H9 (cell line): ENCODE results near the gene ACP3. TPM values are rescaled to one million over a fixed set of nuclear protein-coding genes. Genes with fewer than 3 reads are reported as not detected.

Source experiments
- DNase-seq: peaks from one replicate; pipeline ENCODE4 v3.0.0-alpha.2; 2017
- H2AFZ ChIP-seq: one replicate; pipeline ENCODE4 v1.6.1; 2013; ENCODE audit warnings: mild to moderate bottlenecking, low read length, control low read depth, moderate library complexity
- H2AK5ac ChIP-seq: 2 replicates; pipeline ENCODE4 v1.6.1; 2013; ENCODE audit warnings: low read length, control low read depth, mixed read lengths; ENCODE audit not compliant: insufficient read length
- H2BK120ac ChIP-seq: one replicate; pipeline ENCODE4 v1.6.1; 2013; ENCODE audit warnings: low read depth, mild to moderate bottlenecking, low read length, control low read depth, inconsistent platforms; ENCODE audit not compliant: poor library complexity, severe bottlenecking
- H2BK12ac ChIP-seq: 2 replicates; pipeline ENCODE4 v1.6.1; 2013; ENCODE audit warnings: low read length, control low read depth, mixed read lengths, low read depth; ENCODE audit not compliant: insufficient read length
- H2BK15ac ChIP-seq: 2 replicates; pipeline ENCODE4 v1.6.1; 2013; ENCODE audit warnings: low read depth, low read length, control low read depth
- H2BK20ac ChIP-seq: one replicate; pipeline ENCODE4 v1.6.1; 2013; ENCODE audit warnings: low read depth, mild to moderate bottlenecking, low read length, control low read depth, inconsistent platforms; ENCODE audit not compliant: poor library complexity, severe bottlenecking
- H2BK5ac ChIP-seq: 2 replicates; pipeline ENCODE4 v1.6.1; 2013; ENCODE audit warnings: low read length, control low read depth, mixed read lengths; ENCODE audit not compliant: insufficient read length
- H3K14ac ChIP-seq: 2 replicates; pipeline ENCODE4 v1.6.1; 2013; ENCODE audit warnings: low read length, control low read depth; ENCODE audit not compliant: insufficient read depth
- H3K18ac ChIP-seq: 2 replicates; pipeline ENCODE4 v1.6.1; 2013; ENCODE audit warnings: low read depth, mild to moderate bottlenecking, mixed read lengths, low read length, control low read depth; ENCODE audit not compliant: insufficient read length
- H3K23ac ChIP-seq: 2 replicates; pipeline ENCODE4 v1.6.1; 2013; ENCODE audit warnings: low read length, control low read depth, mixed read lengths, low read depth; ENCODE audit not compliant: insufficient read length
- H3K23me2 ChIP-seq: 2 replicates; pipeline ENCODE4 v1.6.1; 2013; ENCODE audit warnings: low read depth, mild to moderate bottlenecking, mixed read lengths, low read length, control low read depth; ENCODE audit not compliant: insufficient read length, poor library complexity, severe bottlenecking
- H3K27ac ChIP-seq: 2 replicates; pipeline ENCODE4 v1.5.1; 2013; ENCODE audit warnings: low read length, control low read depth, mixed read lengths, low read depth; ENCODE audit not compliant: insufficient read length
- H3K27me3 ChIP-seq: 2 replicates; pipeline ENCODE4 v1.6.1; 2013; ENCODE audit warnings: low read length, control low read depth, inconsistent platforms; ENCODE audit not compliant: insufficient read depth
- H3K4ac ChIP-seq: 2 replicates; pipeline ENCODE4 v1.6.1; 2013; ENCODE audit warnings: low read depth, mild to moderate bottlenecking, control low read depth, inconsistent platforms, low read length, moderate library complexity
- H3K4me1 ChIP-seq: 2 replicates; pipeline ENCODE4 v1.6.1; 2013; ENCODE audit warnings: low read length, control low read depth, inconsistent platforms; ENCODE audit not compliant: insufficient read depth
- H3K4me2 ChIP-seq: 2 replicates; pipeline ENCODE4 v1.6.1; 2013; ENCODE audit warnings: low read length, control low read depth, mixed read lengths; ENCODE audit not compliant: insufficient read length, insufficient read depth
- H3K56ac ChIP-seq: 2 replicates; pipeline ENCODE4 v1.6.1; 2013; ENCODE audit warnings: low read depth, mild to moderate bottlenecking, mixed read lengths, low read length, control low read depth; ENCODE audit not compliant: insufficient read length
- H3K79me1 ChIP-seq: 2 replicates; pipeline ENCODE4 v1.6.1; 2013; ENCODE audit warnings: low read depth, mild to moderate bottlenecking, moderate library complexity, low read length, control low read depth, inconsistent platforms; ENCODE audit not compliant: insufficient read depth, poor library complexity, severe bottlenecking
- H3K79me2 ChIP-seq: 2 replicates; pipeline ENCODE4 v1.6.1; 2013; ENCODE audit warnings: low read length, control low read depth, inconsistent platforms; ENCODE audit not compliant: insufficient read depth
- H3K9ac ChIP-seq: 2 replicates; pipeline ENCODE4 v1.6.1; 2013; ENCODE audit warnings: low read length, control low read depth, mixed read lengths; ENCODE audit not compliant: insufficient read length; ENCODE audit errors: extremely low read depth
- H3K9me3 ChIP-seq: one replicate; pipeline ENCODE4 v1.6.1; 2013; ENCODE audit warnings: low read depth, low read length, inconsistent platforms; ENCODE audit not compliant: control insufficient read depth
- H3T11ph ChIP-seq: one replicate; pipeline ENCODE4 v1.6.1; 2013; ENCODE audit warnings: mild to moderate bottlenecking, low read length, control low read depth, inconsistent platforms
- H4K20me1 ChIP-seq: one replicate; pipeline ENCODE4 v1.6.1; 2013; ENCODE audit not compliant: control insufficient read depth, insufficient read length, insufficient read depth
- H4K5ac ChIP-seq: 2 replicates; pipeline ENCODE4 v1.6.1; 2013; ENCODE audit warnings: low read depth, mild to moderate bottlenecking, mixed read lengths, low read length, control low read depth; ENCODE audit not compliant: insufficient read length
- H4K8ac ChIP-seq: replicated peaks from 2 replicates; pipeline ENCODE4 v1.6.1; 2013; ENCODE audit warnings: low read length, control low read depth, mixed read lengths, low read depth; ENCODE audit not compliant: insufficient read length
- H4K91ac ChIP-seq: 2 replicates; pipeline ENCODE4 v1.6.1; 2013; ENCODE audit warnings: low read depth, mild to moderate bottlenecking, moderate library complexity, mixed read lengths, low read length, control low read depth; ENCODE audit not compliant: insufficient read length
- H3K27ac Mint-ChIP-seq, 3 experiments: 2 replicates in 2 of 3; 3 replicates in 1 of 3; pipeline ENCODE4 v1.8.0; 2020 to 2021; ENCODE audit warnings: mixed read lengths in 3 of 3, mild to moderate bottlenecking in 1 of 3, moderate library complexity in 1 of 3
- H3K27me3 Mint-ChIP-seq: 2 replicates; pipeline ENCODE4 v1.8.0; 2021; ENCODE audit warnings: low read depth, mild to moderate bottlenecking, moderate library complexity, mixed read lengths
- H3K36me3 Mint-ChIP-seq, 3 experiments: 2 replicates in 2 of 3; 3 replicates in 1 of 3; pipeline ENCODE4 v1.8.0; 2020 to 2021; ENCODE audit warnings: low read depth in 3 of 3, mixed read lengths in 3 of 3; ENCODE audit not compliant: insufficient read depth in 1 of 3
- H3K4me1 Mint-ChIP-seq, 2 experiments: 2 replicates each; pipeline ENCODE4 v1.8.0; 2020; ENCODE audit warnings: mixed read lengths in 2 of 2
- H3K4me3 Mint-ChIP-seq, 2 experiments: 2 replicates in 1 of 2; 3 replicates in 1 of 2; pipeline ENCODE4 v1.8.0; 2020 to 2021; ENCODE audit warnings: mild to moderate bottlenecking in 2 of 2, mixed read lengths in 2 of 2, moderate library complexity in 1 of 2
- H3K9me3 Mint-ChIP-seq, 2 experiments: 2 replicates in 1 of 2; 3 replicates in 1 of 2; pipeline ENCODE4 v1.8.0; 2020; ENCODE audit warnings: mild to moderate bottlenecking in 2 of 2, mixed read lengths in 2 of 2, moderate library complexity in 1 of 2
- CTCF ChIP-seq: fragments of 200-600 bp; sonication (generic); conservative IDR thresholded peaks from 3 replicates; pipeline ENCODE4 v1.8.0; 2021; ENCODE audit warnings: antibody characterized with exemption, mild to moderate bottlenecking
- WGBS: extraction: QIAGEN DNeasy Blood & Tissue Kit; methylation state at CpG from one replicate; pipeline ENCODE4 v1.1.7; 2013; ENCODE audit warnings: missing lambda C conversion rate, low lambda C conversion rate, mixed read lengths; ENCODE audit not compliant: insufficient read length; ENCODE audit errors: extremely low coverage; 5-methylcytosine and 5-hydroxymethylcytosine counted together
- total RNA-seq: library from RNA; stranded (reverse); gene quantifications from 2 replicates; pipeline ENCODE4 v1.2.1, GENCODE V29; 2021

The ACP3 gene
- total RNA-seq, 1 experiment from 2014 or later, result 0.17 TPM

GRCh38 chr3:132332508-132332907, 15.3 kb downstream of the ACP3 start:
- no peaks in the 10 kb centered on the region for H3K27me3 ChIP-seq
- no peaks in the 10 kb centered on the region for H4K20me1 ChIP-seq
- no peak overlapping the region for H2BK12ac ChIP-seq
- DNase-seq, result no peak
- H4K5ac ChIP-seq, result no peak overlapping the region
- H3K4me1 Mint-ChIP-seq, result 0 out of 4 replicates have a peak, but pooled peaks cover 0 to 3% of the 10 kb centered on the region in 2 experiments
- H3K27ac ChIP-seq, result no peak overlapping the region
- no peak overlapping the region for H3K23ac ChIP-seq
- no peak overlapping the region for H2BK120ac ChIP-seq
- H3K56ac ChIP-seq, result no peak overlapping the region
- H2BK20ac ChIP-seq, result no peak overlapping the region
- no peaks in the 10 kb centered on the region for H3K4me1 ChIP-seq
- no CpG with 5 or more reads among the region's 1 CpG for WGBS
- H3K23me2 ChIP-seq, result no peaks in the 10 kb centered on the region
- no peaks in the 10 kb centered on the region for H3K9me3 ChIP-seq
- H4K91ac ChIP-seq, result no peak overlapping the region
- no peaks in the 10 kb centered on the region for H3K9me3 Mint-ChIP-seq
- no peak overlapping the region for H3K4me2 ChIP-seq
- no peak overlapping the region for H3K27ac Mint-ChIP-seq
- TF ChIP-seq CTCF, result no peak
- H2AK5ac ChIP-seq, result no peak overlapping the region
- no peak overlapping the region for H3K4ac ChIP-seq
- H3K18ac ChIP-seq, result no peak overlapping the region
- H2BK5ac ChIP-seq, result no peak overlapping the region
- H3T11ph ChIP-seq, result no peak overlapping the region
- H3K14ac ChIP-seq, result no peak overlapping the region
- no peaks in the 10 kb centered on the region for H3K36me3 Mint-ChIP-seq
- H4K8ac ChIP-seq, result no peak overlapping the region
- H3K79me1 ChIP-seq, result no peaks in the 10 kb centered on the region
- H3K79me2 ChIP-seq, result no peaks in the 10 kb centered on the region
- no peak overlapping the region for H3K9ac ChIP-seq
- H3K27me3 Mint-ChIP-seq, result no peaks in the 10 kb centered on the region; the same call in 1 of the 2 replicates
- H2AFZ ChIP-seq, result no peak overlapping the region
- no peak overlapping the region for H2BK15ac ChIP-seq
- H3K4me3 Mint-ChIP-seq, result no peak overlapping the region
